Suprapubic skin (tissue), 3 donors: Measurements from ENCODE around the gene HDAC3.

Source experiments
- CTCF ChIP-seq, 2 donors: fragments of 200-600 bp in 1 of 2; fragments of 450-650 bp in 1 of 2; sonication (generic) in 1 of 2; IDR thresholded peaks; one replicate each; pipeline ENCODE4 v1.5.1; 2016 to 2019; ENCODE audit warnings: antibody characterized with exemption in 2 of 2, mild to moderate bottlenecking in 1 of 2, moderate library complexity in 1 of 2
- POLR2AphosphoS5 ChIP-seq, 3 donors: sonication (generic); formaldehyde crosslinking; IDR thresholded peaks; one replicate each; pipeline ENCODE4 v1.6.1; 2017; ENCODE audit warnings: antibody characterized with exemption in 3 of 3

DNA sequence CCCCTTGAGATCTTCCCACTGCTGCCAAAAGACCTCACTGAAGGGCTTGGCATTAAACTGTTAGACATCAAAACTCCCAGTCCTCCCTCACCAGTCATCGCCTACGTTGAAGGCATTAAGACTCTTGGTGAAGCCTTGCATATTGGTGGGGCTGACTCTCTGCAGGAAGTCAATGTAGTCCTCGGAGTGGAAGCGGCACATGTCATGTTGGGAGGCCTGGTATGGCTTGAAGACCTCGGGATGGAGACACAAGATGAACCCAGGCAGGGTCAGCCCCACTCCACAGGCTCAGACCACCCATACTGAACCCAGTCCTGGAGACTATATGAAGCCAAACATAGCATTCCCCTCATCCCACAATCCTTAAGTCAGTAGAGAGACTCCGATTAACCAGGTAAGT, 1.9 kb downstream of the HDAC3 start:
- TF ChIP-seq CTCF (IDR thresholded peaks at IDR 0.05) (no peak), POLR2AphosphoS5 (IDR thresholded peaks at IDR 0.05) (no peak)
